Spleen (tissue), 7 donors: ENCODE data around the gene ZNF148.

Experiments used
- CTCF ChIP-seq, 11 experiments: fragments of 200-600 bp in 7 of 11; fragments of 450-650 bp in 4 of 11; sonication (generic) in 4 of 11; IDR thresholded peaks in 8 of 11; conservative IDR thresholded peaks in 3 of 11; 1 replicate in 7 of 11; 2 replicates in 4 of 11; pipeline versions ENCODE4 v1.4.0 to v1.8.0; 2016 to 2021; ENCODE audit warnings: antibody characterized with exemption in 11 of 11, inconsistent platforms in 4 of 11, mild to moderate bottlenecking in 1 of 11
- POLR2AphosphoS5 ChIP-seq, 3 donors: sonication (generic); formaldehyde crosslinking; IDR thresholded peaks; one replicate each; pipeline ENCODE4 v1.5.1; 2017; ENCODE audit warnings: antibody characterized with exemption in 3 of 3
- donor health status: DM: no; HTN: no; CAD: no; lungs with moderate emphysema.
- donor health status: DM: no; HTN: no; CAD: no.
- donor health status: DM: no; HTN: no; CAD: no.

DNA sequence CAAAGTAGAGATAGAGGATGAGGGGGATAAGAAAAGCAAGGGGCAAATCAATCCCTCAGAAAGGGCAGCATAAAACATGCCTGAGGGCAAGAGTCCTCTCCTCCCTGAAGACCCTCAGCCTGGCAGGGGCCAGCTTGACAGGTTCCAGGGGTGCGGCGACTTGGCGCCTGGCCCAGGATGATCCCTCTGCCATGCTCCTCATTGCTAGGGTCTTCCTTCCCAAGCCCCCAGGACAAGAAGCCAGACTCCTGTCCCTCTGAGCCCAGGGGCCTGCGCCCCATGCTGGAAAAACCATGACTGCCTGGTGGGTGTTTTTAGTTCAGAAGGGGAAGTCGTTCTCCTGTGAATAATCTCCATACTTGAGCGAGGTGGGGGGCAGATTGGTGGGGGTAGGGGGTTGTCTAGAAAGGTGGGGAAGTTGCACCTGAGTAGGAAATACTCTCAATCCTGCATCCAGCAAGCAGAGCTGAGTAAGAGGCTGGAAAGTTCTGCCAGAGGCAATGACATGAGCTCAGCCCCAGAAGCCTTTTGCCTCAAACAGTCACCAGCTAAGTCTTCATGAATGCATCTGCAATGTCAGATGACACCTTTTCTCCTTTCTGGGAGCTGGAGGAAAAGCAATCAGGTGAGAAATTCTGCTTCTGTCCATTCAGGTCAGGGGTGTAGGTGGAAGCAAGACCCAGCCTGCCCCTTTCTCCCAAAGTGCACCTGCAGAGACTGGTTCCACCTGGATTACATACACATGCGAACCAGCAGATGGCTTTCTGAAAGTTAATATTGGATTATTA is 180.9 kb downstream of the ZNF148 start:
- TF ChIP-seq CTCF (IDR thresholded peaks at IDR 0.05 in 8 of 11, conservative IDR thresholded peaks at IDR 0.05 in 3 of 11) = no peak
- no peak for TF ChIP-seq POLR2AphosphoS5 (IDR thresholded peaks at IDR 0.05)
